Parathyroid adenoma (tissue), 2 donors: Measurements from ENCODE around the gene POU1F1.

Experiments used
- H2AFZ ChIP-seq: fragments of 300-600 bp; sonication (generic); one replicate; pipeline ENCODE4 v1.7.0; 2017; ENCODE audit warnings: antibody characterized with exemption, mild to moderate bottlenecking
- H3K27ac ChIP-seq: fragments of 300-600 bp; sonication (generic); one replicate; pipeline ENCODE4 v1.7.0; 2017
- H3K27me3 ChIP-seq: fragments of 300-600 bp; sonication (generic); one replicate; pipeline ENCODE4 v1.7.0; 2017; ENCODE audit warnings: low read length; ENCODE audit not compliant: control insufficient read depth, insufficient read depth
- H3K36me3 ChIP-seq: fragments of 300-600 bp; sonication (generic); one replicate; pipeline ENCODE4 v1.7.0; 2017; ENCODE audit warnings: low read length; ENCODE audit not compliant: control insufficient read depth, insufficient read depth
- H3K4me1 ChIP-seq: fragments of 300-600 bp; sonication (generic); one replicate; pipeline ENCODE4 v1.7.0; 2017; ENCODE audit warnings: control low read depth
- H3K4me2 ChIP-seq: fragments of 300-600 bp; sonication (generic); one replicate; pipeline ENCODE4 v1.7.0; 2017; ENCODE audit warnings: low read length
- H3K4me3 ChIP-seq: fragments of 300-600 bp; sonication (generic); one replicate; pipeline ENCODE4 v1.7.0; 2017; ENCODE audit warnings: low read depth, low read length
- H3K79me2 ChIP-seq: fragments of 300-600 bp; sonication (generic); one replicate; pipeline ENCODE4 v1.7.0; 2017; ENCODE audit warnings: control low read depth
- H3K9ac ChIP-seq: fragments of 300-600 bp; sonication (generic); one replicate; pipeline ENCODE4 v1.7.0; 2017; ENCODE audit warnings: mild to moderate bottlenecking
- H3K9me3 ChIP-seq: fragments of 300-600 bp; sonication (generic); one replicate; pipeline ENCODE4 v1.7.0; 2017; ENCODE audit warnings: low read length; ENCODE audit not compliant: control insufficient read depth
- TF ChIP-seq, protein P1 (sequence below): fragments of 300-600 bp; sonication (generic); IDR thresholded peaks from one replicate; pipeline ENCODE4 v1.7.0; 2017; ENCODE audit warnings: antibody characterized with exemption, mild to moderate bottlenecking
- donor health status: primary hyperparathyroidism.

The POU1F1 gene

DNA sequence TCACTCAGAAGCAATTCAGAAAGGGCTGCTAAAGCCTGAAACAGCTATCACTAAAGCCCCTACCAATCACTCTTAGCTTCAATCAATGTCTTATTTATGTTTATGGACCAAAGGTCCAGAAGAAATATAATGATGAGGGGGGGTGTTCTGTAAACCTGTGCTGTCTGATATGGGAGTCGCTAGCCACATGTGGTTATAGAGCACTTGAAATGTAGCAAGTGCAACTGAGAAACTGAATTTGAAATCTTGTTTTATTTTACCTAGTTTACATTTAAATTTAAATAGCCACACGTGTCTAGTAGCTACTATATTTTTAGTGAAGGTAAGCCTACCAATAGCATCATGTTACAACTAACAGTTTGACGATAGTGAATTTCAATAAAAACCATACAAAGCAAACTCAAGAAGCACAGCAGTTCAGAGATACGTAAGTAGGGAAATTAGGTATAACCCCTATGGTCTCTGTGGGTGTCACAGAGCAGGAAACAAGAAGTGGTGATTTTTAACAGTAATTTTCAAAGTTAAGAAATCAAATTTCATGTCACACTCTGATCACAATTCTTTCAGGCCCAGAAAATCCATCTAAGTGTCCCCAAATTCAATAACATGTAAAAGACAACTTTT lies 3.6 kb downstream of the POU1F1 start:
- H3K9me3 ChIP-seq: no peaks in the 10 kb centered on the region
- H2AFZ ChIP-seq: no peak overlapping the region
- no peaks in the 10 kb centered on the region for H3K27me3 ChIP-seq
- TF ChIP-seq, protein P1, sequence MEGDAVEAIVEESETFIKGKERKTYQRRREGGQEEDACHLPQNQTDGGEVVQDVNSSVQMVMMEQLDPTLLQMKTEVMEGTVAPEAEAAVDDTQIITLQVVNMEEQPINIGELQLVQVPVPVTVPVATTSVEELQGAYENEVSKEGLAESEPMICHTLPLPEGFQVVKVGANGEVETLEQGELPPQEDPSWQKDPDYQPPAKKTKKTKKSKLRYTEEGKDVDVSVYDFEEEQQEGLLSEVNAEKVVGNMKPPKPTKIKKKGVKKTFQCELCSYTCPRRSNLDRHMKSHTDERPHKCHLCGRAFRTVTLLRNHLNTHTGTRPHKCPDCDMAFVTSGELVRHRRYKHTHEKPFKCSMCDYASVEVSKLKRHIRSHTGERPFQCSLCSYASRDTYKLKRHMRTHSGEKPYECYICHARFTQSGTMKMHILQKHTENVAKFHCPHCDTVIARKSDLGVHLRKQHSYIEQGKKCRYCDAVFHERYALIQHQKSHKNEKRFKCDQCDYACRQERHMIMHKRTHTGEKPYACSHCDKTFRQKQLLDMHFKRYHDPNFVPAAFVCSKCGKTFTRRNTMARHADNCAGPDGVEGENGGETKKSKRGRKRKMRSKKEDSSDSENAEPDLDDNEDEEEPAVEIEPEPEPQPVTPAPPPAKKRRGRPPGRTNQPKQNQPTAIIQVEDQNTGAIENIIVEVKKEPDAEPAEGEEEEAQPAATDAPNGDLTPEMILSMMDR: no peak
- H3K9ac ChIP-seq: no peak overlapping the region
- no peaks in the 10 kb centered on the region for H3K36me3 ChIP-seq
- H3K79me2 ChIP-seq: no peaks in the 10 kb centered on the region
- no peak overlapping the region for H3K4me2 ChIP-seq
- no peak overlapping the region for H3K4me3 ChIP-seq
- H3K4me1 ChIP-seq: no peaks in the 10 kb centered on the region
- H3K27ac ChIP-seq: no peak overlapping the region

DNA sequence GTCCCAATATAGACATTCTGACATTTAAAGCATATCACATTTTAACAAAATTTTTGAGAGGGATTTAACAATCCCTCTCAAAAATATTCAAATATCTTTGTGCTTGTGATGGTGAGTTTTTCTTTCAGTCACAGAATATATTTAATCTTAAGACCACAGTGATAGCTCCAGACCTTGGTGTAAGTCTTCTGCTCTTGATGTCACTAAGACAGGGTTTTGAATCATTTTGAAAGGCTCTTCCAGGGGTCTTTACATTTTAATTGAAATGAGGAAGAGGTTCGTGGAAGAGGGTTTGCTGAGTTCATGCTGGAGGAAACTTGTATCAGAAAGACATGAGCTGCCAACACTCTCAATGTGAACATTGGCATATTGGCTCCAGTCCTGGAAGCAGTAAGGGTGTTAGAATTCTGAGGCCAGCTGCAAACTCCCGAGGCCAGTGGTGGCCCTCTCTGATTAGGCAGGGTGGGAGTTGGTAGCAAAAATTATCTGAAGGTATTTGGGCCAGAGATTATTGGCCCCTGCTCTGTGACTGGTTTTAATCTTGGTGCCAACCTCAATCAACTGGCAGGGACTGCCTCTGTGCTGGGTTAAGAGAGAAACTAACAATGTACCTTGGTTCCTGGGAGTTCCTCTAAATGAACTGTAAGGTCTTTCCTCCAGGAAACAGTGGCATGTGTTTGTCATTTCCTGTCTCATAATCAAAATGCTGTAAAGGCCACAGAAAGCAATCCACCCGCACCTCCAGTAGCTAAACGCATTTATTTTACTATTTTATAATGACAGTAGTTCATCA lies 5.3 kb downstream of the POU1F1 start:
- Histone ChIP-seq H3K4me3 (no peak overlapping the region), H3K27ac (no peak overlapping the region), H3K36me3 (no peaks in the 10 kb centered on the region), H3K4me1 (no peaks in the 10 kb centered on the region), H3K4me2 (no peak overlapping the region), H3K9ac (no peak overlapping the region), H3K79me2 (no peaks in the 10 kb centered on the region), H2AFZ (no peak overlapping the region), H3K27me3 (no peaks in the 10 kb centered on the region), H3K9me3 (no peaks in the 10 kb centered on the region)
- TF ChIP-seq, protein P1: no peak

DNA sequence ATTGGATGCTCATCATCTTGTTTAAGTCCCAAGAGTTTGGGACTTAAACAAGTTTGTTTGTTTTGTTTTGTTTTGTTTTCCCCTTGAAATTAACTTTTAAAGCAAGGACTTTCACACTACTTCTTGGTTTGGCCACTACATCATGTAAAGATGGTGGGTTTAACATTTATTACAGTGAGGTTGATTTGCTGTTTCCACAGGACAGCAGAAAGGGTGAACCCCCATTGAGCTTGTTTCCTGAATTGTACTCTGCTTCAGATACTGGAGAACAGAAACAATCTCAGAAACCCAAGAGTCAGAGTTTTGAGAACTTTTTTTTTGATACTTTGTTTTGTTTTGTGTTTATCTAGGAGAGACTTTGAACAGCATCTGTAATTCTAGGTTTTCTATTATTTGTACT lies 6.7 kb downstream of the POU1F1 start:
- Histone ChIP-seq H3K36me3 (no peaks in the 10 kb centered on the region), H3K79me2 (no peaks in the 10 kb centered on the region), H3K9me3 (no peaks in the 10 kb centered on the region), H3K27me3 (no peaks in the 10 kb centered on the region), H3K27ac (no peak overlapping the region), H3K4me3 (no peak overlapping the region), H3K9ac (no peak overlapping the region), H3K4me1 (no peaks in the 10 kb centered on the region), H2AFZ (no peak overlapping the region), H3K4me2 (no peak overlapping the region)
- TF ChIP-seq, protein P1: no peak

DNA sequence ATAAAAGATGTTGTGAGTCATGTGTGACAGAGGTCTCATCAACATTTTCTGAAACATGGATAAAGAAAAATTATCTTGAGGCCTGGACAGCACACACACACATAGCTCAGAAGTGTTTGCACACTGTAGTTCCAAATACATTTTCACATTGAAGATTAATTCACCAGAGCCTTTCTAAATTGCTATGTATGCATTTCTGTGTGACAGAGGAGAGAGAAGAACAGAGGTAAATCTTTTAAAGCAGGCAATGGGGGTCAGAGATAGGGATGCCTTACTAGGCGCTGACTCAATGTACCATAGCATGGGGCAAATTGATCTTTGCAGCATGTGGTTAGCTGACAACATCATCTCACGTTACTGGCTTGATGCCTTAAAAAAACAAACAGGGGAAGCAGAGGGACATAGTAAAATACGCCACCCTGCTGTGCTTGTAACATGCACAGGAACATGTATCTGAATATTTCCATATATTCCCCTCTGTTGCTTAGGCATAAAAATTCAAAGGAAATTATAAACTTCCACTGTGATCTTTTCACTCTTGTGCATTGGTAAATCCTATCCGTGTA lies 7.7 kb downstream of the POU1F1 start:
- H3K79me2 ChIP-seq: no peaks in the 10 kb centered on the region
- H3K36me3 ChIP-seq: no peaks in the 10 kb centered on the region
- H3K27ac ChIP-seq: no peak overlapping the region
- no peaks in the 10 kb centered on the region for H3K27me3 ChIP-seq
- TF ChIP-seq, protein P1: no peak
- H3K4me1 ChIP-seq: no peaks in the 10 kb centered on the region
- H3K9me3 ChIP-seq: no peaks in the 10 kb centered on the region
- no peak overlapping the region for H3K9ac ChIP-seq
- no peak overlapping the region for H3K4me3 ChIP-seq
- H3K4me2 ChIP-seq: no peak overlapping the region
- H2AFZ ChIP-seq: no peak overlapping the region
